Suppressor macrophage treated with lipopolysaccharide for 4 hours (primary cell): Measurements from ENCODE around the gene CRP.
"Not testable (repeated sequence)": the region's sequence is repeated elsewhere in the genome, so short reads cannot be mapped to it uniquely, and the experiment has no call there.

Experiments
- DNase-seq: peaks from one replicate; pipeline ENCODE4 v3.0.0-alpha.2; 2020

CRP gene, protein sequence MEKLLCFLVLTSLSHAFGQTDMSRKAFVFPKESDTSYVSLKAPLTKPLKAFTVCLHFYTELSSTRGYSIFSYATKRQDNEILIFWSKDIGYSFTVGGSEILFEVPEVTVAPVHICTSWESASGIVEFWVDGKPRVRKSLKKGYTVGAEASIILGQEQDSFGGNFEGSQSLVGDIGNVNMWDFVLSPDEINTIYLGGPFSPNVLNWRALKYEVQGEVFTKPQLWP

DNA sequence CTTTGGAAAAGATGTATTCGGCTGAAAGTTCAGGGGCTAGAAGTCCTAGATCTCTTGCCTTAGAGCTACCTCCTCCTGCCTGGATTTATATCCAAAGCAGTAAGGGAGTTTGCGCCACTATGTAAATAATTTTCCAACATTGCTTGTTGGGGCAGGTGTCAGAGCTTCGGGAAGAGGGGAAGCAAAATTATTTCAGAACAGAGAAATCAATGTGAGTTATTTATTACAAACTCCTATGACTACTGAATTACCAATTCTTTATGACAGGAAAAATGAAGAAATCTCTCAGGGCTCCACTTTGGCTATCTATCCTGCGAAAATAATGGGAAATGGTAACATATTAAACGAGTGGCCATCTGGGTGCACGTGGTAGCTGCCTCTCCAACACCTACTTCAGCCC lies at the start of gene CRP:
CRP (minus strand) TSS at position 61 of the 400 bp plus-strand sequence. CDS start 104 bp downstream, outside the sequence.
- DNase-seq = no peak

- no peak for DNase-seq
Observed at GRCh38 chr1:159763686-159764085, 49.3 kb upstream of the CRP start.

DNA sequence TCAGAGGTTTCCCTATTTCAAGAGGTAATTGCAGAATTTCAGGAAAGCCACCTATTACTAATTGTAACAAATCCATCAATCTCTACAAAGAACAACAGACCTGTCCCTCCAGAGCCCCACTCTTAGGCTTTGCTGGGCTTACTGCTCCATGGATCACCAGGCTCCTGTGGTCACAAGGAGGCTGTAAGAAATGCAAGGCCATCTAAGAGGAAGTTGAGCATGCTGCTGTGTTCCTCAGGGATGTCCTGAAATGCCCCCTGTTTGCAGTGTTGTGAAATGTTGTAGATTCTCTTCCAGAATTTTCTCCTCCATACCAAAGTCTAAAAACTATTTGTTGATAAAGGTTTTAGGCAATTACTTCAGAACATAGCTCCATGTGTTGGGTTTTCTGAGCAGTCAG lies 42.0 kb upstream of the CRP start:
- DNase-seq = peak; percentile 67

DNA sequence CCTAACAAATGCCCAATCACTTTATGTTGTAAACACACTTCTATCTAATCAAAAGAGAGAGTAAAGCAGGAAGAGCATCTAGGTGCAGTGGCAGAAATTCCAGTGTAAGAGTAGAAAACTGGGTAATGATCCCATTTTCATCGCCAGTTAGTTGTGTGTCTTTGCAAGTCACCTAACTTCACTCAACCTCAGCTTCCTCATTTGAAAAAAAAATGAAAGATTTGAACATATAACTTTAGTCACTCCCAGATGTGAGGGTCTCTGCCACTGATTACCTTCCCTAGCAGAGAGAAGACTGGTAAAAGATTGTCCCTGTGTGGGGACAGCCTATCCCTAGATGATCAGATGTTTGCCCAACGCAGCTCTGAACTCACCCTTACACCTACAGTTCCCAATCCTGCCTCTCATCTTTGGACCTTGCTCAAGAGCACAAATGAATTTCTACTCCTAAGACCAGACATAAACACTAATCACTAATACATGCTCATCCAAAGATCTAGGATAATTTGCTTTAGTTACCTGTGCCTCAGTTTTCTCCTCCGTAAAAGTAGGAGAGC lies 41.1 kb upstream of the CRP start:
- DNase-seq = no peak

- DNase-seq = no peak
Observed at GRCh38 chr1:159753386-159753785, 39.0 kb upstream of the CRP start.

- DNase-seq = no peak
Observed at GRCh38 chr1:159752135-159752580, 37.8 kb upstream of the CRP start.

DNA sequence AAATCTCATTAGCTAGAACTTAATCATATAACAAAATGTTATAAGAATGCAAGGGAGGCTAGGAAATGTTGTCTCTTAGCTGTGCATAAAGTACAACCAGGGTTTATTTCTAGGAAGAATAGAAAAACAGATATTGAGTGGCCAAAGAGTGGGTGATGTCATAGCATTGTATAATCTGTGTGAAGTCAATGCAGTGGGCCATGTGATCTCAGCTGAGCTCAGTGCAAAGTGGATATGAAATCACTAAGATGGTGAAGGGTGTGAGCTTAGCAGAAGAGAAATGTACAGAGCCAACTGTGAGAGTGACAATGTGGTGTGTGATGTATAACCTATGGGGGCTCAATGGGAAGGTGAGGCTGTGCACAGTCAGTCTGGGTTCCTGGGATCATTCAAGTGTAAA lies 36.6 kb upstream of the CRP start:
- DNase-seq = peak; percentile 33

DNA sequence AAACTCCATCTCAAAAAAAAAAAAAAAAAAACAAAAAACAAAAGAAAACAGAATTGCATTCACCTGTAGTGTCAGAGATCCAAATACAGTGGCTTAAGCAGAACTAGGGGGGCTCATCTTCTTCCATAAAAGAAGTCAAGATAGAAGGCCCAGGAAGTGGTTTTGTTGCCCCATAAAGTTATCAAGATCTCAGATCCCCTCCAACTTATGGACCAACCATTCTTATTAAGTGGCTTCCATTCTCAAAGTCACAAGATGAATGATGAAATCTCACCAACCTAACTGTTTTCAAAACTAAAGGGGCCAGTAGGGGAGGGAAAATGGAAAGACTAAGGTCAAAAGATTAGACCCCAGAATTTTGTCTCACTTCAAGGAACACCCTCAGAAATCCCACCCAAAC lies 36.2 kb upstream of the CRP start:
- DNase-seq = no peak

DNA sequence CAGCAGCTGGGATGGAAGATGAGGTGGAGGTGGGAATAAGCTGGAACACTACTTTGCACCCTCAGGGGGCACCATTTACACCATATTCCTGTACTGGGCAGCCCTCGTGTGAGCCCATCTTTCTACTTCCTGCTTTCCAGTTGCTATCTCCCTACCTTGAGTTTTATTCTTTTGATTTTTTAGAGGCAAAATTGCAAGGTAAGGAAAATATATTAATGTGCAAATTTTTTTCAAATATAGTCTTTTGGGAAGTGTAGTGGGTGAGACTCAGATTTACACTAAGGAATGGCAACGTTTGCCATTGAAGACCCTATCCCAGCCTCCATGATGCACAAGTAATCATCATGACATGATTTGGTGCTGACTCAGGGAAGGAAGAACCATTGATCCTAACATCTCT lies 35.2 kb upstream of the CRP start:
- no peak for DNase-seq

DNA sequence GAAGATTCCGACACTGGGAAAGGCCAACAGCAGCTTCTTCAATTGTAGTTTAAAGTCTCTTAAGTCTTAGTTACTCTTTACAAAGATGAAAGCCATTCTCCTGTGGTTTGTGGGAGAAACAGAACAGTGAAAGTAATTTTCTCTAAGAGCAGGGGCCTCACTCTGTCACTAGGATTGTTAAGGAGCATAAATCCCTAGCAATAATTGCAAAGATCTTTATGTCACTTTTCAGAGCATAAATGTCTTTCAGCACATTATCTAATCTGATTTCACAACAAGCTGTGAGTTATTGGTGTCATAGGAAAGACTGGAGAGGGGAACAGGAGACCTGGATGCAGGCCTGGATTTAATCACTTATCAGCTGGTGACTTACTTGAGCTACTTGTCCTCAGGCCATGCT lies 34.0 kb upstream of the CRP start:
- DNase-seq = no peak

DNA sequence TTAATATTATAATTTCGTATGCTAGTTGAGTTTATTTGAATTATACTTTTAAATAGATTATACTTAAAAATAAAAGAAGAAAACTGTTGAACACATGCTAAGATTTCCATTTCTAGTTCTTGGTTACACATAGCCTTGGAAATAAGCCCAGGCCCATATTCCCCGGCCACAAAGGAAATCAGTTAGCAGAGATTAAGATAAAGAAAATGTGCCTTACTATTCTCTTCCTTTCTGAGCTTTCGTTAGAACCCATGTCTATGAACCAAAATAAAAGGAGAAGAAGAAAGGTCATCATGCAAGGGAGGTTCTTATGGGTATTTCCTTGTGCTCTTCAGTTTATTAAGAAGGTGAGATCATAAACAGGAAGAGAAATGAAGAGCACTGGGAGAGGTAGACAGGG lies 32.3 kb upstream of the CRP start:
- no peak for DNase-seq

GRCh38 chr1:159743651-159744410 lies 29.4 kb upstream of the CRP start:
- peak; percentile 25 for DNase-seq

GRCh38 chr1:159737238-159737916 lies 23.0 kb upstream of the CRP start:
- no peak for DNase-seq

- DNase-seq = not testable (repeated sequence)
Observed at GRCh38 chr1:159723188-159723587, 8.8 kb upstream of the CRP start.

DNA sequence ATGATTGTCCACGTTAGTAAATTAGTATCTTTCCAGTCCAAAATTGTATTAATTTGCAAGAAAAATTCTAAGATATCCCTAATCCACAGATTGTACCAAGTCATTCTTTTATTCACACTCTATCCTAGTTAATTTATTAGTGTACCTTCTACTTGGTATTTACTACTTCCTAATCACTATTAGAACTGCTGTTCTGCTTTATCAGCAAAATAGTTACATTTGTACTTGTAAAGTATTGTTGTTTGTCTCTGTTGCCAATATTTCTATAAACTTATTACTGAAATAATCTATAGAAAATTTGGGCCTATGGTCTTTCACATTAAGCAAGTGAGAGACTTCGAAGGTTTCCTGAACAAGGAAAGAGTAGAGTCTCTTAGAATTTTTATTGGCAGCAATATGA lies 5.6 kb upstream of the CRP start:
- no peak for DNase-seq

DNA sequence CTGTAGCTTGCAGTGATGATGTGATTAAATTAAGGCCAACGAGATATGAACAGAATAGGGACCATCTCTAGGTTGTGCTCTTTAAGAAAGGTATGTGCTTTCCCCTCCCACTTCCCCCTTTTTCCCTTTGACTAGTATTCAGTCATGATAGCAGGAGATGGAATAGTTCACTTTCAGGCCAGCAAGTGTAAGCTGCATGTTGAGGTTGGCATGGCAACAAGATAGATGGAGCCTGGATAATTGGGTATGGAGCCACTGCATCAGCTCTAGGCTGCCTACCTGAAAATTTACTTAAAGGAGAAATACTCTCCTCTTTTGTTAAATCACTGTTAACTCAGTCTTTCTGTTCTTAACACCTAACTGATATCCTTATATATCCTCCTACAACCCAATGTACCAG lies 1.5 kb upstream of the CRP start:
- DNase-seq = no peak

DNA sequence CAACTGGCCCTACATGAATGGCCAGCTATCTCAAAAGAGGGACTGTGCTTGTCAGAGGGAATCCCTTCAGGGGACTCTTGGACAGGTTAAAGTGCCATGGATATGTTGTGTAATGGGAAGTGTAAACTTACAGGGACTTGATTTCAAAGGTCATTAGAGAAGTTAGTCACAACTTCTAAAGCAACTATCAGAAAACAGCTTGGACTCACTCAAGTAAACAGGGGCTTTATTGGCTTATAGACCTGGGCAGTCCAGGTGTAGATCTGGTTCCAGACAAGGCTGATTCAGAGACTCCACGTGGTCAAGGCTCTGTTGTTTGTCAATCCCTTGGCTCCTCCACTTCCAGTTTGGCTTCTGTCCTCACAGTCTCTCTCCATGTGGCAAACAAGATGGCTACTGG lies 2.3 kb downstream of the CRP start:
- no peak for DNase-seq

GRCh38 chr1:159707472-159708260 lies 6.7 kb downstream of the CRP start:
- no peak for DNase-seq

- no peak for DNase-seq
Observed at GRCh38 chr1:159705904-159706256, 8.5 kb downstream of the CRP start.

GRCh38 chr1:159705251-159705903 lies 9.0 kb downstream of the CRP start:
- no peak for DNase-seq

GRCh38 chr1:159704481-159704880 lies 9.9 kb downstream of the CRP start:
- no peak for DNase-seq

GRCh38 chr1:159700312-159700711 lies 14.1 kb downstream of the CRP start:
- DNase-seq = peak; percentile 15
